Trophoblast cell (in vitro differentiated cells and primary cell): ENCODE results near the gene FBLN7.

Source experiments
- DNase-seq, 2 donors: peaks; one replicate each; pipeline ENCODE4 v3.0.0-alpha.2; 2016
- H2AFZ ChIP-seq: 2 replicates; pipeline ENCODE4 v1.6.1; 2013; ENCODE audit warnings: low read length, moderate library complexity, mild to moderate bottlenecking; ENCODE audit not compliant: insufficient read depth, poor library complexity
- H2AK5ac ChIP-seq: 2 replicates; pipeline ENCODE4 v1.6.1; 2013; ENCODE audit warnings: mild to moderate bottlenecking, low read length
- H2BK120ac ChIP-seq: 2 replicates; pipeline ENCODE4 v1.6.1; 2013; ENCODE audit warnings: low read length, mild to moderate bottlenecking, moderate library complexity; ENCODE audit not compliant: insufficient read depth, poor library complexity
- H2BK12ac ChIP-seq: 2 replicates; pipeline ENCODE4 v1.6.1; 2013; ENCODE audit warnings: mild to moderate bottlenecking, low read length, moderate library complexity
- H2BK5ac ChIP-seq: 2 replicates; pipeline ENCODE4 v1.6.1; 2013; ENCODE audit warnings: low read length, low read depth, moderate library complexity, mild to moderate bottlenecking; ENCODE audit not compliant: poor library complexity
- H3K14ac ChIP-seq: 2 replicates; pipeline ENCODE4 v1.6.1; 2013; ENCODE audit warnings: mild to moderate bottlenecking, low read length
- H3K18ac ChIP-seq: 2 replicates; pipeline ENCODE4 v1.6.1; 2013; ENCODE audit warnings: mild to moderate bottlenecking, low read length
- H3K23ac ChIP-seq: 2 replicates; pipeline ENCODE4 v1.6.1; 2013; ENCODE audit warnings: low read length
- H3K27ac ChIP-seq: 2 replicates; pipeline ENCODE4 v1.5.1; 2013; ENCODE audit warnings: low read depth, mild to moderate bottlenecking, inconsistent platforms, low read length, moderate library complexity
- H3K27me3 ChIP-seq: 2 replicates; pipeline ENCODE4 v1.6.1; 2013; ENCODE audit warnings: inconsistent platforms, mild to moderate bottlenecking, low read length, moderate library complexity; ENCODE audit not compliant: insufficient read depth
- H3K36me3 ChIP-seq, 2 experiments: 1 replicate in 1 of 2; 2 replicates in 1 of 2; pipeline ENCODE4 v1.6.1; 2013; ENCODE audit warnings: low read length in 2 of 2, mild to moderate bottlenecking in 2 of 2, moderate library complexity in 1 of 2; ENCODE audit not compliant: insufficient read depth in 2 of 2, control insufficient read depth in 1 of 2
- H3K4ac ChIP-seq: 2 replicates; pipeline ENCODE4 v1.6.1; 2013; ENCODE audit warnings: low read depth, mild to moderate bottlenecking, low read length, moderate library complexity
- H3K4me1 ChIP-seq, 2 experiments: 1 replicate in 1 of 2; 2 replicates in 1 of 2; pipeline ENCODE4 v1.6.1; 2013; ENCODE audit warnings: low read length in 2 of 2, mild to moderate bottlenecking in 2 of 2, moderate library complexity in 1 of 2; ENCODE audit not compliant: insufficient read depth in 2 of 2, control insufficient read depth in 1 of 2
- H3K4me2 ChIP-seq: 2 replicates; pipeline ENCODE4 v1.6.1; 2013; ENCODE audit warnings: inconsistent platforms, mild to moderate bottlenecking, low read length, moderate library complexity
- H3K4me3 ChIP-seq: 2 replicates; pipeline ENCODE4 v1.5.1; 2013; ENCODE audit warnings: mild to moderate bottlenecking, low read depth, low read length, inconsistent platforms
- H3K79me1 ChIP-seq: one replicate; pipeline ENCODE4 v1.6.1; 2013; ENCODE audit warnings: low read length
- H3K79me2 ChIP-seq: 2 replicates; pipeline ENCODE4 v1.6.1; 2013; ENCODE audit warnings: low read length, mild to moderate bottlenecking; ENCODE audit not compliant: control insufficient read depth, insufficient read depth, poor library complexity
- H3K9ac ChIP-seq: 2 replicates; pipeline ENCODE4 v1.6.1; 2013; ENCODE audit warnings: mild to moderate bottlenecking, low read length
- H3K9me3 ChIP-seq: 2 replicates; pipeline ENCODE4 v1.6.1; 2013; ENCODE audit warnings: low read depth, mild to moderate bottlenecking, control low read depth, inconsistent platforms, low read length; ENCODE audit not compliant: insufficient read depth
- H4K12ac ChIP-seq: 2 replicates; pipeline ENCODE4 v1.6.1; 2013; ENCODE audit warnings: low read depth, mild to moderate bottlenecking, low read length, moderate library complexity
- H4K8ac ChIP-seq: 2 replicates; pipeline ENCODE4 v1.6.1; 2013; ENCODE audit warnings: low read depth, mild to moderate bottlenecking, low read length, moderate library complexity
- H4K91ac ChIP-seq: one replicate; pipeline ENCODE4 v1.6.1; 2013; ENCODE audit warnings: low read depth, mild to moderate bottlenecking, low read length, moderate library complexity
- WGBS: extraction: QIAGEN DNeasy Blood & Tissue Kit; methylation state at CpG from one replicate; pipeline ENCODE4 v1.1.7; 2013; ENCODE audit warnings: missing lambda C conversion rate; ENCODE audit not compliant: insufficient read length, insufficient coverage; ENCODE audit errors: extremely low coverage; 5-methylcytosine and 5-hydroxymethylcytosine counted together

Gene FBLN7

GRCh38 chr2:112129060-112129459 is 9.1 kb upstream of the FBLN7 start:
- no peak overlapping the region for H3K4me2 ChIP-seq
- H3K4ac ChIP-seq = no peak overlapping the region
- H3K23ac ChIP-seq = no peak overlapping the region
- H2AFZ ChIP-seq = no peak overlapping the region
- no peak overlapping the region for H2BK120ac ChIP-seq
- H3K18ac ChIP-seq = no peak overlapping the region
- H3K9me3 ChIP-seq = no peaks in the 10 kb centered on the region
- no peaks in the 10 kb centered on the region for H3K79me1 ChIP-seq
- H3K4me3 ChIP-seq = no peak overlapping the region
- no peak overlapping the region for H2BK5ac ChIP-seq
- H3K36me3 ChIP-seq = no peaks in the 10 kb centered on the region
- no CpG with 5 or more reads among the region's 1 CpG for WGBS
- H3K27me3 ChIP-seq = no peaks in the 10 kb centered on the region
- H2AK5ac ChIP-seq = no peak overlapping the region
- H4K12ac ChIP-seq = no peak overlapping the region
- no peak overlapping the region for H4K91ac ChIP-seq
- no peaks in the 10 kb centered on the region for H3K79me2 ChIP-seq
- DNase-seq = no peak
- no peak overlapping the region for H3K9ac ChIP-seq
- H2BK12ac ChIP-seq = no peak overlapping the region
- H3K14ac ChIP-seq = no peak overlapping the region
- H3K4me1 ChIP-seq = no peaks in the 10 kb centered on the region
- H4K8ac ChIP-seq = no peak overlapping the region
- H3K27ac ChIP-seq = no peak overlapping the region

DNA sequence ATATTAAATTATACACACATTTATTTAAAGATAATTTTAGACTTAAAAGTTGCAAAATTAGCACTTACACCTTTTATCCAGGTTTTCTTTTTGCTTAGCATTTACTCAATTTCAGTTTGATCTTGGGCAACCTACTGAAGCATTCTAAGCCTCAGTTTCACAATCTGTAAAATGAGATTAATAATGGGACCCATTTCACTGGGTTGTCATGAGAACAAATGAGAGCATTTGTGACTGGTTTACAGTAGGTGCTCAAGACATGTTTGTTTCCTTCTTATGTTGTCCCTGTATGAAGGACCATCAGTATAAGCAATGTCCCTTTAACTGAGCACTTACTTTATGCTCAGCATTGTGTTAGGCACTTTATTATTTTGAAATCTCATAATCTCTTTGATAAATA is 4.8 kb upstream of the FBLN7 start:
- H3K18ac ChIP-seq = no peak overlapping the region
- no peak overlapping the region for H4K12ac ChIP-seq
- H2BK5ac ChIP-seq = no peak overlapping the region
- H2AK5ac ChIP-seq = no peak overlapping the region
- no peaks in the 10 kb centered on the region for H3K36me3 ChIP-seq
- no peaks in the 10 kb centered on the region for H3K79me2 ChIP-seq
- no peak overlapping the region for H4K8ac ChIP-seq
- H3K23ac ChIP-seq = no peak overlapping the region
- no peak overlapping the region for H3K4me2 ChIP-seq
- H3K14ac ChIP-seq = no peak overlapping the region
- H3K4me3 ChIP-seq = no peak overlapping the region
- H2AFZ ChIP-seq = no peak overlapping the region
- no peaks in the 10 kb centered on the region for H3K79me1 ChIP-seq
- H3K4me1 ChIP-seq = peaks cover 3 to 4% of the 10 kb centered on the region in 2 experiments
- no peak for DNase-seq
- H4K91ac ChIP-seq = no peak overlapping the region
- no peak overlapping the region for H2BK12ac ChIP-seq
- H3K4ac ChIP-seq = no peak overlapping the region
- no peak overlapping the region for H3K27ac ChIP-seq
- no peak overlapping the region for H3K9ac ChIP-seq
- no peak overlapping the region for H2BK120ac ChIP-seq
- peaks cover 10% of the 10 kb centered on the region for H3K27me3 ChIP-seq
- peaks cover 4% of the 10 kb centered on the region for H3K9me3 ChIP-seq

DNA sequence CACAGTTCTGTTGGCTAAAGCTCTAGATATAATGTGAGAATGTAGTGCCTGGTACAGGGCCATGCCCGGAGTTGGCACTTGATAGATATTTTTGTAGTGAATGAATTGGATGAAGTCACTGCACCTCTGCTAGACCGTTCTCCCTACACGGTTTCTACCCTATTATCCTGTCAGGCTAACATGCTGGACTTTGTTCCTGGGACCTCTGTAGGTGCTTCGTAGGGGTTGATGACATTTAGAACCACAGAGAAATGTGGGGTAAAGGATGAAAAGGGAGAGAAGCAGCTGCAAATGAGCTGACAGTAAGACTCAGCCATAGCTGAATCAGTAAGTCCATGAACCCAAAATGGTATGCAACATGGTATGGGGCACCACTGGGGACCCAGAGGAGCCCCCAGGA is 4.1 kb upstream of the FBLN7 start:
- DNase-seq = no peak
- Histone ChIP-seq H3K79me1 (peaks cover 1% of the 10 kb centered on the region), H4K12ac (no peak overlapping the region), H2BK12ac (no peak overlapping the region), H3K4me2 (no peak overlapping the region), H3K14ac (no peak overlapping the region), H3K79me2 (no peaks in the 10 kb centered on the region), H2BK120ac (no peak overlapping the region), H3K4me1 (peaks cover 3 to 4% of the 10 kb centered on the region in 2 experiments), H3K9ac (no peak overlapping the region), H3K9me3 (peaks cover 4% of the 10 kb centered on the region), H3K18ac (no peak overlapping the region), H3K27me3 (peaks cover 10% of the 10 kb centered on the region), H2BK5ac (no peak overlapping the region), H4K8ac (no peak overlapping the region), H4K91ac (no peak overlapping the region), H3K27ac (no peak overlapping the region), H3K4me3 (no peak overlapping the region), H2AK5ac (no peak overlapping the region), H3K4ac (no peak overlapping the region), H3K36me3 (no peaks in the 10 kb centered on the region), H3K23ac (no peak overlapping the region), H2AFZ (no peak overlapping the region)
- no CpG with 5 or more reads among the region's 4 CpGs for WGBS

DNA sequence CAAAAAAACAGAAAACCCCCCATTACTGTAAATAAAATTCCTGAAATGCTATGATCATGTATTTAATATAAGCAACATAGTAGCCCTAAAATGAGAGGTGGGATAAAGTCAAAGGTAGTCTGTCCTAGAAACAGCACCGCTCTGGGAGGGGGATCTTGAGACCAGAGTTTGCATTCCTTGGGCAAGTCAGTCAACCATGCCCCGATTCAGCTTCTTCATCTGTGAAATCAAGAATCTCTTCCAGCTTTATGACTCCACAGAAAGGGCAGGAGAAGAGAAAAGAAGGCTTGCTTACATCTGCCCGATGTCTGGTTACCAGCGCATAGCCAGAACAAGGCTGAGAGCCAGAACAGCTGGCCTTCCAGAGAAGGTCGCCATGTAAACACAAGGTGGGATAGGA is 2.1 kb upstream of the FBLN7 start:
- no peak overlapping the region for H2BK120ac ChIP-seq
- no peak overlapping the region for H2AFZ ChIP-seq
- H3K27ac ChIP-seq = no peak overlapping the region
- H3K9me3 ChIP-seq = peaks cover 4% of the 10 kb centered on the region
- H4K8ac ChIP-seq = no peak overlapping the region
- no peak overlapping the region for H2AK5ac ChIP-seq
- H3K23ac ChIP-seq = no peak overlapping the region
- DNase-seq = no peak
- peaks cover 1% of the 10 kb centered on the region for H3K79me1 ChIP-seq
- no peak overlapping the region for H4K12ac ChIP-seq
- no peak overlapping the region for H2BK12ac ChIP-seq
- peaks cover 20% of the 10 kb centered on the region for H3K27me3 ChIP-seq
- no peak overlapping the region for H3K9ac ChIP-seq
- no CpG with 5 or more reads among the region's 5 CpGs for WGBS
- H3K4me1 ChIP-seq = peaks cover 3 to 8% of the 10 kb centered on the region in 2 experiments
- H3K4me2 ChIP-seq = no peak overlapping the region
- no peak overlapping the region for H4K91ac ChIP-seq
- no peak overlapping the region for H3K4me3 ChIP-seq
- no peak overlapping the region for H3K4ac ChIP-seq
- no peak overlapping the region for H2BK5ac ChIP-seq
- no peaks in the 10 kb centered on the region for H3K36me3 ChIP-seq
- no peak overlapping the region for H3K14ac ChIP-seq
- no peak overlapping the region for H3K18ac ChIP-seq
- H3K79me2 ChIP-seq = no peaks in the 10 kb centered on the region
